HG02852 (cell line): ENCODE data around the gene NFRKB.
"Not testable (repeated sequence)": the region's sequence is repeated elsewhere in the genome, so short reads cannot be mapped to it uniquely, and the experiment has no call there.

Experiments
- ATAC-seq: cut with Tn5 transposase; IDR thresholded peaks from one replicate; pipeline ENCODE4 v1.9.1; 2021; ENCODE audit warnings: mild to moderate bottlenecking, moderate library complexity; ENCODE audit not compliant: unreplicated experiment

Gene NFRKB

DNA sequence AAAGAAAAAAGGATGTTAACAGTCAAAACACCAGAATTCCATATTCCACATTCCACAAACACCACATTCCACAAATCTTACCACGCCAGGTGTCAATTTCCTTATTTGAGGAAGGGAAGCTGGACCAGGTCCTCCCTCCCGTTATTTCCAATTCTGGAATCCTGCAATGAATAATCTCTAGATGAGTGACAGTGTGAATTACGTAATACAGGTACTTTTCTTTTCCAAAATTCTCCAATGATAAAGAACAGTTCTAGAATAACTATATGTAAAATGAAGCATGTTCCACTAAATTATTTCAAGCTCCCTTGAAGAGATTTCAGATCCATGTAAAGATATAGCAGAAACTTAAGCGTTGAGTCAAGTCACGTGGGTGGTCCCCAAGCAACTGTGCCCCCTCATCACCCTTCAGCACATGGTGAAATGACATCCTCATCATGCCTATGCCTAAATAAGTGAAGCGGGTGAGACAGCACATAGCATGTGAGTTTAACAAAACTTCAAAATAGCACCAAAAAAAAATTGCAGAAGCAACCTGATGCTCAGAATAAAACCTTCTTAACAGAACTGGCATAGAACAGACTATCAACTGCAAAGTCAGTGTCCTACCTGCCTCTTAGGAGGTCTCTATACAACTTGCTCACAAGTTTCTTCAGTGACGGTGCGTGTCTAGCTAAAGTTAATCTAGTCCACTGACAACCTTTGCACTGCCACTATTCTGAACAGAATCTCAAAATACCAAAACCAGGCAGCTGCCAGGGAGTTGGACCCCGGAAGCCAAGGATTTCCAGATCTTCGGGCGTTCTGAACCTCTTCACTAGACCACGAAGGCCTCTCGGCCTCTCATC lies 876 bp downstream of the NFRKB start:
- no peak for ATAC-seq

DNA sequence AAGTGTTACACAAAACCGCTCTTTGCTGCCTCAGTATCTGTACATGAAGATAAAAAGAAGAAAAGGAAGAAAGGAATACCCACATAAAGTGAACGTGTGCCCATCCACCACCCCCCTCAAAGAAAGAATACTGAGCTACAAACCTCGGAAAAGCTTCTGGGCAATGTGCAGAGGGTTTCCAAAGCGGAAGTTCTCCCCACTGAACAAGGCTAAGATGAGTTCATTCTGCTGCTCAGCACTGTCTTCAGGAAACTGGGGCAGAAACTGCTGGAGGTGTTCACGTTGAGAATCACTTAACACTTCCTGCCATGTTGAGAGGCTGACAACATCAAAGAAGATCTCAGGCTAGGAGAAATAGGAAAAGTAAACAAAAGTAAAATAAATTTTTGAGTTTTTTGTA lies 6.9 kb downstream of the NFRKB start:
- ATAC-seq: no peak

DNA sequence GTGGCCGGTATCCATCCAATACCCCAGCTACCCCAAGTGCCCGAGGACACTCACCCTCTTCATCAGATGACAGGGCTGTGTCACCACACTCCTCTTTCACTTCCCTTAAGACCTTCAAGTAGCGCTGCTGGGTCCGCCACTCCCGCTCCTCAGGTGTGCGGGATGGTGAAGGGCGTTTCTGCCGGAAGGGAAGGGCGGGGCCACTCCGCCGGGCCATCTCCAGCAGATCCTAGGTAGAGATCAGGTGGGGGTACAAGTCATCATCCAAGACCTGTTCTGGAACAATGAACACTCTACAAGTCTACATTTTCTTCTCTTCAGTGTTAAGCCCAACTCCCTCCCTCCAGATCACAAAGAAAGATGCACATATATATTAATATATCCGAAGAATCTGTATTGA lies 10.0 kb downstream of the NFRKB start:
- ATAC-seq: no peak

DNA sequence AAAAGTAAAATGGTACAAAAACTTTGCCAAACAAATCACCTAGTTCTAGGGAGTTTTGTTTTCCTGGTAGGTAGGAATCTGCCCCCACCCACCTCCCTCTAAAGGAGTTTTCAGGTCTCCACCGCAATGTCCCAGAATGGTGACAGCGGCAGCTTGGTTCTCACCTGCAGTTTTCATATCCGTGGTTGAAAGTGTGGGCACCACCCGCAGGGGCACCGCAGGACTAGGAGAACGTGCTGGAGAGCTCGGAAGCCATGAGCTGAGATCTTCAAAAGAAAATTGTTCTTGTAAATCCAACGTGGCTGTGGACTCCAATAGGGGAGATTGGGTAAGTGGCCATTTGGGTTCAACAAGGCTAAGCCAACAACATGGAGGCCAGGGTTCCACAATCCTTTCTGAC lies 10.8 kb downstream of the NFRKB start:
- ATAC-seq: no peak

DNA sequence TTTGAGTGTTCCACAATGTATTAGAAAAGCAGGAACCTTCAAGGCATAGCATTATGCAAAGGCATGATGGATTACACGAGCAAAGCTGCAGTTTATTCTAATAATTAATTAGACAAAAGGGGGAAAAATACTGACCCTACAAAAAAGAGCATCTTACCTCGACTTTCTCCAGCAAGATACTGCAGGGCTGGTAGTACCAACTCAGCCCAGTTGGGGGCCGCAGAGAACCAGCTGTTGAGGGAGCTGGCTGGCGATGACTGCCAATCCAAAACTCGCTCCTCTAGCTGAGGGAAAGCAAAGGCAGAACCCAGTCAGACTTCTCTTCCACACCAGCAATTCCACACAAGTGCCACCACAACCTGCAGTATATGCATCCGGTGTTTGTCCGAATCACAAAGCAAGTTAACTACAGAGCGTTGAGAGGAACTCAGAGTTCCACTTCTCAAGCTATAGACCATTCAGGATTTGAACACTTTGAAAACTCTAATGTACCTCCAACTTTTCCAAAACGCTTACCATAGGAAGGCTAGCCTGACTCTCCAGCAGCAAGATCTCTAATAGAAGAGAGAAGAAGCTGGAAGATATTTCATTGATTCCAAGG lies 13.7 kb downstream of the NFRKB start:
- no peak for ATAC-seq

DNA sequence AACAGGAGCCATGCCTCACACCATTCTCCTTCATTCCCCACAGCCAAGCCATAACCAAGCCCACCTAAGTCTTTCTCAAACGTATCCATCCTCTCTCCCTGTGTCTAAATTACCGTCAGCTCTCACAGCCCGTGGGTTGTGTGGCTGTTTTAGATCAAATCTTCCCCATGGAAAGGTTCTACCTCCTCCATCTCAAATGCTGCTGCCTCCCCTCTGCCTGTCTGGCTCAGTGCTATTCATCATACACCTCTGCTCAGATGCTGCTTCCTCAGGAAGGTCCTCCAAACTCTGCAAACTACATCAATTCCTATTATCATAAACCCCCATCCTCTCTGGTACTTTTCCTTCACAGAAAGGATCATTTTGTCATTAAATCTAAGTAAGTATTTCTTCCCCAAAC lies 15.1 kb downstream of the NFRKB start:
- no peak for ATAC-seq

DNA sequence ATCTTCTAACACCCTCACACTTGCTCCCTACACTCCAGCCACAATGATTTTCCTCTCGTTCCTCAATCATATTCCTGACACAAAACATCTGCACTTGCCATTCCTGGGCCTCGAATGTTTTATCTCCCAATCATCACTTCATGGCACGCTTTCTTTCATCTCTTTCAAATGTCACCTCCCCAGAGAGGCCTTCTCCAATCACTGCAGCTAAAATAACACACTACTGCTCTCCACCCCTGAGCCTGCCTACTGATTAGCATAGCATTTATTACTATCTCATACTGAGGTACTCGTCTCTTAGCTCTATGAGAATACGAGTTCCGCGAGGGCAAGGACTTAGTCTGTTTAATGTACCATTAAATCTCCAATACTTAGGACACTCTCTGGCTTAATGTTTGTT lies 23.5 kb downstream of the NFRKB start:
- no peak for ATAC-seq

DNA sequence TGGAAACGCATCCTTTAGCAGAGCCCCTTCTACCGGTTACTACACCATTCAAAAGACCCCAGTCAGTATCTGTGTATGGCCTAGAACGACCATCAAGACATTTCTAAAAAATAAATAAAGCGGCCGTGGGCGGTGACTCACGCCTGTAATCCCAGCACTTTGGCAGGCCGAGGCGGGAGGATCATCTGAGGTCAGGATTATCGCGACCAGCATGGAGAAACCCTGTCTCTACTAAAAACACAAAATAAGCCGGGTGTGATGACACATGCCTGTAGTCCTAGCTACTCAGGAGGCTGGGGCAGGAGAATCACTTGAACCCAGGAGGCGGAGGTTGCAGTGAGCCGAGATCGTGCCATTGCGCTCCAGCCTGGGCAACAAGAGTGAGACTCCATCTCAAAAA lies 26.8 kb downstream of the NFRKB start:
- not testable (repeated sequence) for ATAC-seq

DNA sequence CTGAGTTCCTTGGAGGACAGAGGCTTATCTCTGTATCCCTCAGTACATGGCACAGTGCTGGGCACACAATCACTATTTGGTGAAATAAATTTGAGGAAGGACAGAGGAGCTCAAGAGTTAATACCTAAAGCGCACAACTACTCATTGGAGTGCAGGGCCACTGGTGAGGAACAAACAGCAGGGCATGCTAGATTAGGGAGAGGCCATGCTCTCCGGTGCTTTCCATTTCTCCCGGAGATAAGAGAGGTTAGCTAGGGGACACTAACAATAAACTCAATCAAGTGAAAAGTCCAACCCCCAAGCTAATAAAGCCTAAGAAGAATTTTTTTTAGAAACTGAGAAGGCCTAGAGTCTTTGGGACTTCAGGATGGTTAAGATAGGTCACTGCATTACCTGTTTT lies 29.1 kb downstream of the NFRKB start:
- no peak for ATAC-seq

DNA sequence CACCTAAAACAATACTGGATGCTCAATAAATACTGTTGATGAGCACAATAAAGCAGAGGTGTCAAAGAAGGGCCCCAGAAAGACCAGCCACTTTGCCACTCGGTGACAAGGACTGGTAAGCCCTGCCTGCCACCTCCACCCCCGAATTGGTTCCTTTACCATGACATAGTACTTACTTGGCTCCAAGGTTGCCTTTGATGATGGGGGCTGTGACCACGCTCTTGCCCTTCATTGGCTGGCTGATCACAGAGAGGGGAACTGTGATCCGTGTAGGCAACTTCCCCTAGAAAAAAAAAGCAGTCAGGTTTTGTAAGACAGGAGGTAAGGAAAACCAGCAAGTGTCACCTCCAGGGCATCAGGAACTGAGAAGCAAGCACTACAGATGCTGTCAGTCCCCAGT lies 29.7 kb downstream of the NFRKB start:
- no peak for ATAC-seq

DNA sequence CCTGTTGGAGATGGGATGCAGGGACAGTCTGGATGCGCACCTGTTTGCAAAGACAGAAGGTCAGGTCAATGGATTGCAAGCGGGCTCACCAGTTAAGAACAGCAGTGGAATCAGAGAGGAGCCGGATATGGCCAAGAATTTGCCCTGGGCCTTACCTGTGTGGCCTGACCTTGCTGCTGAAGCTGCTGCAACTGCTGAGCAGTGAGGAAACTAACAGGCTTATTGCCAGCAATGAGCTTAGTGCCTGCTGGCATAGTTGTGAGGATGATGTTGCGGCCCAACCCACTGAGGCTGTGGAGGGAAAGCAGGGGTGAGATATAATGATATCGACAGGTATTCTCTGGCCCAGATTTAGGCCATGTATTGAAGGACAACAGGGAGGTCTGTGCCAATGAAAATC lies 30.6 kb downstream of the NFRKB start:
- no peak for ATAC-seq

DNA sequence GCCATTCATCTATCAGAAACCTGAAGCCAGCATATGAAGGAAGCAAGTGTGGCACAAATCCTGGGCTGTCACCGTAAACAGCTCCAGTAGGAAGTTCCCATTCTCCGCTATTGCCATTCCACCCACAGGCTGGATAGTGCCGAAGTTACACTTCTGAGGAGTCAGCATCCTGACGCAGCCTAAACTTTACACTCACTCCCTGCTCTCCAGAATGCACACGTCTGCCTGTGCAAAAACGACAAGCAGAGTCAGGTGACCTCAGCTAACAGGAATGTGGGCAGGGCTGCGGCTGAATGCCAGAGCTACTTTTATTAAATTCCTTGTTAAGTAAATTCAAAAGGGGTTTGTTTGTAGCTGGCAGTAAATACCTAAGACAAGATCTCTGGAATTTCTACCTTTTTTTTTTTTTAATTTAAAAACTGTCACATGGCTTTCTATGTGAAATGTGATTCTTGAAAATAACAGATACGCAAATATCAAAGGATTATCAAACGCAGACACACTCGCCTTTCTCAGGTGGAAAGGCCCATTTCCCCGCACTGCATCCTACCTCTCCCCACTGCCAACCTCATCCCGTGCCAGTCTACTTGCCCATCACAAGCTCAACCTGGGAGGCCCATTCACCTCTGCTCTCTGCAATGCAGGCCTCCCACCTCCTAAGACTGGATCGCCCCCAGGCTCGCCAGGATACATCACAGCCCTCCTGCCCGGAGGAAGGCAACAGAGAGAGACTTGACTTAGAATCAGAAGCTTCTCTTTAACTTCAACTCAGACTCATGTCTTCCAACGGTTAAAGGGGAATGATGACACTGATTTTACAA lies 33.5 kb downstream of the NFRKB start:
- no peak for ATAC-seq

DNA sequence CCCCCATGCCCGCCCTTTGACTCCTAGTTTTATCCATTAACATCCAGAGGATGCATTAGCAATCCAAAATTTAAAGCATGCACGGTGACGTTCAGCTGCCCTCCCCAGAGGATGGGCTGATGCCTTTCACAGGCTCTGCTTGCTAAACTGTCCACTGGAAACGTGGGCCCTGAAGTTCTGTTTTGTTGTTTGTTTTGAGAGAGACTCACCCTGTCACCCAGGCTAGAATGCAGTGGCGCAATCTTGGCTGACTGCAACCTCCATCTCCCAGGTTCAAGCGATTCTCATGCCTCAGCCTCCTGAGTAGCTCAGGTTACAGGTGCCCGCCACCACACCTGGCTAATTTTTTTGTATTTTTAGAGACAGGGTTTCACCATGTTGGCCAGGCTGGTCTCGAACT lies 39.3 kb downstream of the NFRKB start:
- ATAC-seq: no peak

DNA sequence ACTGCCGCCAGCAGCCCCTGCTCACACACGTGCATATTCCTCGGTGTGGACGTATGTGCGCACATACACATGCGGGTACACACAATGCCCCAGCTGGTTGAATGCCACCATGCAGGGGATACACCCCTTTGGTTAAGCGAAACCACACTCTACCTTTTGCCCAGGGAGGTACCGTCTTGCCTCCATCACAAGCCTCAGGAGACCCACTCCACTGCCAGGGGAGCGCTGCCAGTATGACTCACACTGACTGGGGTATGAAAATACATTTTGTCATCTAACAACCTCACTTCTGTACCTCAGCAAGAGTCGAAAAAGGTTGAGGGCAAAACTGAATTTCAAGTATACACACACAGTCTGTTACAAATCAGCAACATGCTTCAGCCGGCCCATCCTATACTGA lies 40.3 kb downstream of the NFRKB start:
- ATAC-seq: no peak

DNA sequence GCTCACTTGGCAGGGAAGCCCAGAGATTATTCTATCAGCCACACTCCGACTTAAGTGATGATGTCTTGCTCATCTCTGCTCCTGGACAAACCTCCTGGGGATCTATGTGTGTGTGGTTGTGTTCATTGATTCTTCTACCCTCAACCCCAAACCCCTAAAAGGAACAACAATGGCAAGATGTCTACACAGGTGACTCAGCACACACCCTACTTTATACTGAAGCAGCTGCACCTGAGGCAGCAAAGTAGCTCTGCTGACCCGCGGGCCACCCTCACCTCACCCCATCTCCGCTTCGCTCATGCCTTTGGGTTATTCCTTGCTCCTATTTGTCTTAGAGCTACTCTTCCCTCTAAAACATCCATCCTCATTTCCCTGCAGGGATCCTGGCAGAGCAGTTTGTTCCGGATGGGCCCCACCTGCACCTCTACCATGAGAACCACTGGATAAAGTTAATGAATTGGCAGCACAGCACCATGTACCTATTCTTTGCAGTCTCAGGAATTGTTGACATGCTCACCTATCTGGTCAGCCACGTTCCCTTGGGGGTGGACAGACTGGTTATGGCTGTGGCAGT lies 41.1 kb downstream of the NFRKB start:
- ATAC-seq: no peak

DNA sequence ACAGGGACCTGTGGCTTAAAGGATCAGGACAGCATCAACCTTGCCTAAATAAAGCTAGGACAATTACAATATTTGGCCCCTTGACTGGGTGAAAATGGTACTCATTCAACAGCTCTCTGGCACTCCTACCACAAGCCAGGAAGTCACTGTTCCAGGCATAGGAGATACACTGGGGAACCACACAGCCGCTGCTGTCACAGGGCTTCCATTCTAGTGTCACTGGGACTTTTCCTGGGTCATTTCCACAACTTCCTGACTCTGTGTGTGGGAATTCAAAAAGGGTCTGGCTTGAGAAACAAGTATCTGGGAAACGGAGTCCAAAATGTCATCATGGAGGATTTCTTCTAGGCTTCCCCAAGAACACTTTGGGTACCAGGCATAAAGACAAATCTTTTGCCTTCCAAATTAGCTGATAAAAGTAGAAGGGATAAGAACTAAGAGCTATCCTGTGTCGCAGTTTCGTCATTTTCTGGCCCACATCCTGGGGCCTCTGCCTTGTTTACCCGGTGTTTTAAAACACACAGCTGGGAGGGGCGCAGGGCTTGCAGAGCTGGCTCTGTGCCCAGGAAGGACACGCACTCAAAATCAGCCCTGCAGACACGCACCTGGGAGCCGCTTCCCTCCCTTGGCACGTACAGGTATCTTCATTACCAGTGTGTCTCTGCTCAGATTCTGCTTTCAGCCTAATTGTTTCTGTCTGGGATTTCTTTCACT lies 41.7 kb downstream of the NFRKB start:
- ATAC-seq: no peak

DNA sequence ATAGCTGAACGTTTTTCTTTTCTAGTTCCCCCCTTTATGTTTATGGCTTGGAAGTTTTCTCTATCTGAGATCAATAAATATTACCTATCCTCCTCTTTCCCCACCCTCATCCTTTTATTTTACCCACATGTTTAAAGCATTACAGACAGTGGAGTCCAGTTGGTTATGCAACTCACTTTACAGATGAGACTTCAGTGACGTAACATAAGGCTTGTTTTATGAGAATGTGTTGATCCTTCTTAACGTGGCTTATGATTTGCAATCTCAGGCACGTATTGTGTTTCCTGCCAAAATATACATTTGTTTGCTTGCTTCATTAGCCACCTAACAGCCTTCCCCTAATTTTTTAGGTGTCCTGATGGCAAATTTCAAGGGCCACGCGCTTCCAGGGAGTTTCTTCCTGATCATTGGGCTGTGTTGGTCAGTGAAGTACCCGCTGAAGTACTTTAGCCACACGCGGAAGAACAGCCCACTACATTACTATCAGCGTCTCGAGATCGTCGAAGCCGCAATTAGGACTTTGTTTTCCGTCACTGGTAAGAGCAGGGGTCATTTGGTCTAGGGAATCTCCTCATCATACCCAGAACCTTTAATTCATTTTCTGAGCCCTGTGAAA lies 43.1 kb downstream of the NFRKB start:
- no peak for ATAC-seq

DNA sequence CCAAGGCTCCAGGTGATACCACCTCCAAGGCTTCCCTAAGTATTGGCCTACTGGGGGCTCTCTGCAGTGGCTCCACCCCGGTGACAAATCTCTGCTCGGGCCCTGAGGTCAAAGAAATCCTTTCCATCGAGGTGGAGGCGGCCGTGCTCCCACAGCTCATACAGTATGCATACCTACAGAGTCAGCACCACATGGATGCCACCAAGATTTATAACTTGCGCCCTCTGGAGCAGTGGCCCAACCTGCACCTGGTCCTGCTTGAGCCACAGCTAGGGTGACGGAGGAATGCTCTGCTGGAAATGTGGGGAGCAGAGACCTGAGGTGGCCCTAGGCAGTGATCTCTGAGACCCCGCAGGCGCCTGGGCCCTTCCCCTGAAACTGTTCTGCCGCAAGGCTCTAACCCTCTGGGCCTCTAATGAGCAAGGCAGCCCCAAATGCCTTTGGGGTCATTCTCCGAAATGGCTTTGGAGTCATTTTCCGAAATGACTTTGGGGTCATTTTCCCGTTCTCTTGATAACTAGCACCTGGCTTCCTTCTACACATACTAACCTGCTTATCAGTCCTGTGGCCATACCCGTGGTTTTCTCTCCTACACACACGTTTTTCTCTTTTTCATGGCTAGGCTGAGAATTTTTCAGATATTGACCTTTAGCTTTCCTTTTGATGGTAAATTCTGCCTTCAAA lies 45.8 kb downstream of the NFRKB start:
- no peak for ATAC-seq

DNA sequence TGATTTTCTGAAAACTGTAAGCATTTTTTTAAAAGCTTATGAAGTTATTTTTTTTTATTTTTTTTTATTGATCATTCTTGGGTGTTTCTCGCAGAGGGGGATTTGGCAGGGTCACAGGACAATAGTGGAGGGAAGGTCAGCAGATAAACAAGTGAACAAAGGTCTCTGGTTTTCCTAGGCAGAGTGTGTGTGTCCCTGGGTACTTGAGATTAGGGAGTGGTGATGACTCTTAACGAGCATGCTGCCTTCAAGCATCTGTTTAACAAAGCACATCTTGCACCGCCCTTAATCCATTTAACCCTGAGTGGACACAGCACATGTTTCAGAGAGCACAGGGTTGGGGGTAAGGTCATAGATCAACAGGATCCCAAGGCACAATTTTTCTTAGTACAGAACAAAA lies 48.0 kb downstream of the NFRKB start:
- not testable (repeated sequence) for ATAC-seq
